Lower leg skin (tissue), 3 donors: ENCODE results near the gene EVX1.

Experiments
- POLR2A ChIP-seq, 2 donors: fragments of 450-650 bp; IDR thresholded peaks; one replicate each; pipeline ENCODE4 v1.6.1; 2016 to 2017; ENCODE audit warnings: antibody characterized with exemption in 2 of 2, mild to moderate bottlenecking in 1 of 2, moderate library complexity in 1 of 2
- TF ChIP-seq, protein P1 (sequence below), 3 donors: fragments of 450-650 bp; IDR thresholded peaks; one replicate each; pipeline ENCODE4 v1.5.1; 2016; ENCODE audit warnings: antibody characterized with exemption in 3 of 3, mild to moderate bottlenecking in 3 of 3, moderate library complexity in 2 of 3

DNA sequence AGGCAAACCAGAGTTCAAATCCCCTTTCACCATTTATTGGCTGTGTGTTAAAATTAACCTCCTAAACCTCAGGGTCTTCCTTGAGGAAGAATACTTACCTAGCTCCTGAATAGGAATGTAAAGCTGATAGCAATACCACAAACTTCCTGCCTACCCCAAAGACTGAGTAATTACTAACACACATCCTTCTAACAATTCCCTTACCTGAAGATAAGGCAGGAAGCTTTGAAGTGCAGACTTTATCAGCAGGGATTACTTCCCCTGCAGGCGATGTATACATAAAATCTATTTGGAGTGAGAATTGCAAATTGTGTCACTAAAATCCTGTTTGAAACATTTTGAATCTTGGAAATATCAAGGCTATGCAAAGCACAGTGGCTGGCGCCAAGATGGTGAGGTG, 21.2 kb downstream of the EVX1 start:
- TF ChIP-seq, protein P1, sequence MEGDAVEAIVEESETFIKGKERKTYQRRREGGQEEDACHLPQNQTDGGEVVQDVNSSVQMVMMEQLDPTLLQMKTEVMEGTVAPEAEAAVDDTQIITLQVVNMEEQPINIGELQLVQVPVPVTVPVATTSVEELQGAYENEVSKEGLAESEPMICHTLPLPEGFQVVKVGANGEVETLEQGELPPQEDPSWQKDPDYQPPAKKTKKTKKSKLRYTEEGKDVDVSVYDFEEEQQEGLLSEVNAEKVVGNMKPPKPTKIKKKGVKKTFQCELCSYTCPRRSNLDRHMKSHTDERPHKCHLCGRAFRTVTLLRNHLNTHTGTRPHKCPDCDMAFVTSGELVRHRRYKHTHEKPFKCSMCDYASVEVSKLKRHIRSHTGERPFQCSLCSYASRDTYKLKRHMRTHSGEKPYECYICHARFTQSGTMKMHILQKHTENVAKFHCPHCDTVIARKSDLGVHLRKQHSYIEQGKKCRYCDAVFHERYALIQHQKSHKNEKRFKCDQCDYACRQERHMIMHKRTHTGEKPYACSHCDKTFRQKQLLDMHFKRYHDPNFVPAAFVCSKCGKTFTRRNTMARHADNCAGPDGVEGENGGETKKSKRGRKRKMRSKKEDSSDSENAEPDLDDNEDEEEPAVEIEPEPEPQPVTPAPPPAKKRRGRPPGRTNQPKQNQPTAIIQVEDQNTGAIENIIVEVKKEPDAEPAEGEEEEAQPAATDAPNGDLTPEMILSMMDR (IDR thresholded peaks at IDR 0.05): no peak
- no peak for TF ChIP-seq POLR2A (IDR thresholded peaks at IDR 0.05)
